ENCODE measurements around the gene ELMO1. TPM values are rescaled to one million over a fixed set of nuclear protein-coding genes. Genes with fewer than 3 reads are reported as not detected.

ELMO1 gene
- total and polyA plus RNA-seq, 11 donors: 6.9 to 38.6 (median 14.7) TPM

DNA sequence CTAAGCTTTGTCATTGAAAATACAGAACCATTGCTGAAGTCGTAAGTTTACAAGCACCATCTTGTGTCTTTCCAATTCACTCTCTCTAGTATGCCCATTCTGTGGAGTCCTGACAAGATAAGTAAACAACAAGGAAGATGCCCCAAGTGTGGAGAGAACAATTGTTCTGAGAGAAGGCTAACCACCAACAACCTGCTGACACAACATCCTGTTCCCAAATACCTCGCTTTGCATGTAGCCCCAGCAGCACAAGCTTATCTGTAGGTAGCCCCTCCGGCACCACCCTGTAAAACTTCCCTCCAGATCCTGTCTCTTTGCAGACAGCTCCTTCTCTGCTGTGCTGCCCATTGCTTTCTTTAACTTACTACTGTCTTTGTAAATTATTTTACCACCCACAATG, 491.0 kb downstream of the ELMO1 start:
- WGBS, 4 donors: 96 to 97% (median 97%) methylated on average over 3 of the region's 3 CpGs
- ATAC-seq (no peak), DNase-seq (no peak)
- no peaks in the 10 kb centered on the region for H3K36me3 ChIP-seq
- no peak for TF ChIP-seq POLR2A (IDR thresholded peaks at IDR 0.05)
- TF ChIP-seq, protein P1, sequence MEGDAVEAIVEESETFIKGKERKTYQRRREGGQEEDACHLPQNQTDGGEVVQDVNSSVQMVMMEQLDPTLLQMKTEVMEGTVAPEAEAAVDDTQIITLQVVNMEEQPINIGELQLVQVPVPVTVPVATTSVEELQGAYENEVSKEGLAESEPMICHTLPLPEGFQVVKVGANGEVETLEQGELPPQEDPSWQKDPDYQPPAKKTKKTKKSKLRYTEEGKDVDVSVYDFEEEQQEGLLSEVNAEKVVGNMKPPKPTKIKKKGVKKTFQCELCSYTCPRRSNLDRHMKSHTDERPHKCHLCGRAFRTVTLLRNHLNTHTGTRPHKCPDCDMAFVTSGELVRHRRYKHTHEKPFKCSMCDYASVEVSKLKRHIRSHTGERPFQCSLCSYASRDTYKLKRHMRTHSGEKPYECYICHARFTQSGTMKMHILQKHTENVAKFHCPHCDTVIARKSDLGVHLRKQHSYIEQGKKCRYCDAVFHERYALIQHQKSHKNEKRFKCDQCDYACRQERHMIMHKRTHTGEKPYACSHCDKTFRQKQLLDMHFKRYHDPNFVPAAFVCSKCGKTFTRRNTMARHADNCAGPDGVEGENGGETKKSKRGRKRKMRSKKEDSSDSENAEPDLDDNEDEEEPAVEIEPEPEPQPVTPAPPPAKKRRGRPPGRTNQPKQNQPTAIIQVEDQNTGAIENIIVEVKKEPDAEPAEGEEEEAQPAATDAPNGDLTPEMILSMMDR (IDR thresholded peaks at IDR 0.05): no peak
- H3K9me3 ChIP-seq: no peaks in the 10 kb centered on the region
- H3K4me3 ChIP-seq: no peak overlapping the region
- intact Hi-C loops (cut with DNase I): loop anchor here in 2 of 10 donors (10.0 kb wide), 2 partner anchors 463 to 483 kb away; no protein-coding TSS in a partner anchor
- H3K4me1 ChIP-seq: peaks cover 0 to 11% (median 0%) of the 10 kb centered on the region in 12 donors
- H3K27ac ChIP-seq: no peak overlapping the region
- no peaks in the 10 kb centered on the region for H3K27me3 ChIP-seq

DNA sequence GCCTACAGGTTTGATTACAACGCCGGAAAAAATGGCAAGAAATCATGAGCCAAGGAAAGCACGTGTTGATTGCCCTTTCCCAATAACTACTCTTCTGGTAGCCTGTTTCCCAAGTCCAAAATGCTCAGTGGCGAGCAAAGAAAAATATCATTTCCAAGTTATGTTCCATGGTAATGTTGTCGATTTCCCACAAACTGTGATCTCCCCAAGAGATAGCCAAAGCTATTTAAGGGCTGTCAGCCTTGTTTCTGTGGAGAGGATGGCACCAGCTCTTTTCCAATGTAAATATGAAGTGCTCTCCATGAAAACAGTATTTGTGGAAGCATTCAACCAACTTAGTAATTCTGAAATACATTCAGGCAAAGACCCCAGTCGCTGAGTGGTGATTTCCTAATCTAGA, 491.9 kb downstream of the ELMO1 start:
- TF ChIP-seq, protein P1 (IDR thresholded peaks at IDR 0.05): no peak
- TF ChIP-seq POLR2A (IDR thresholded peaks at IDR 0.05): no peak
- Histone ChIP-seq H3K4me1 (peaks cover 0 to 13% (median 0%) of the 10 kb centered on the region in 12 donors), H3K27ac (no peak overlapping the region), H3K36me3 (no peaks in the 10 kb centered on the region), H3K4me3 (no peak overlapping the region), H3K9me3 (no peaks in the 10 kb centered on the region), H3K27me3 (no peaks in the 10 kb centered on the region)
- ATAC-seq (no peak), DNase-seq (no peak)
- intact Hi-C loops (cut with DNase I): loop anchor here in 2 of 10 donors (10.0 kb wide), 2 partner anchors 462 to 482 kb away; no protein-coding TSS in a partner anchor
- WGBS, 4 donors: 93 to 97% (median 95%) methylated on average over 6 of the region's 6 CpGs

DNA sequence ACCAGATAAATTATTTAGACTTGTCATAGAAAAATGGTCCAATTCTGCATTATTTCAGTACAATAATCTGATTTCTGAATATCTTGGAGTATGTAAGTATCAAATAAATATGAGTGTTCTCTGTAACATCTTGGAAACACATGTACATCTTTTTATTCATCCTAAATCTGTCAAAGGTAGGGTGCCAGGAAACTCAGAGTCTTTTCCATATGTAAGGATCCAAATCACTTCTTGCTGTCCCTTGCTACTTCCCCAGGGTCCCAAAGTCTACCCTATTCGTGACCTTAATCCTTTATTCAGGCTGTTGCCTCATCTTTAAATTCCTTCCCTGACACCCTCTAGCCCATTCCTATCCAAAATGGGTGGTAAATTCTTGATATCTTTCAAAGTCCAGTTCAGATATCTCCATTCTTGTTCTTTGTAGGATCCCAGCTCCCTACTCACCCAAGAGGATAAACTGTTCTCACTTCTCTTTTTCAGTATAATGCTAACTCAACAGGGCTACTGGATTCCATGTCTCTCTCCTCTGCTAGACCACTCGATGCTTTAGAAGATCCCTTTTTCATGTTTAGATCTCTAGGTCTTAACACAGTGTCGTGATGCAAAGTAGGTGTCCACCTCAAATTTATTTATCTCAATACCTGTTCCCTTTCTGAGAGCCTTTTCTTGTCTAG, 493.1 kb downstream of the ELMO1 start:
- DNase-seq (no peak), ATAC-seq (no peak)
- intact Hi-C loops (cut with DNase I): loop anchor here in 2 of 10 donors (10.0 kb wide), 2 partner anchors 461 to 481 kb away; no protein-coding TSS in a partner anchor
- Histone ChIP-seq H3K4me1 (peaks cover 0 to 25% (median 0%) of the 10 kb centered on the region in 12 donors), H3K4me3 (no peak overlapping the region), H3K36me3 (no peaks in the 10 kb centered on the region), H3K9me3 (no peaks in the 10 kb centered on the region), H3K27ac (no peak overlapping the region), H3K27me3 (no peaks in the 10 kb centered on the region)
- TF ChIP-seq, protein P1 (IDR thresholded peaks at IDR 0.05): no peak
- 87 to 92% (median 91%) methylated on average over 3 of the region's 3 CpGs for WGBS, 4 donors

DNA sequence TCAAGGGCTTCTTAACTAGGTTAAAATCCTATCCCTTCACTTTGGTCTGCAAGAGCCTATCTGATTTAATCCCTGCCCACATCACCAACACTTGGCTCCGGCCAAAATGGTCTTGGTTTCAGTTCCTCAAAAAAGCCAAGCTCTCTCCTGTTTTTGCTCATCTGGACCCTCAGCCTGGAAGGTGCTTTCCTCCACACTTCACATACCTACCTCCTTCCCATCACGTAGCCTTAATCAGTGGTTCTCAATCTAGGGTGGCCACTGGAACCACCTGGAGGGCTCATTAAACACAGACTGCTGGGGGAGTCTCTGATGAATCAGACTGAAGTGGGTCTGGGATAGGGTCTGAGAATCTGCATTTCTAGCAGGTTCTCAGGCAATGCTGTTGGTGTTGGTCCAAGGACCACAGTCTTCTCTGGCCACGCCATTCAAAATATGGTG, 497.4 kb downstream of the ELMO1 start:
- H3K4me1 ChIP-seq: peaks cover 0 to 29% (median 0%) of the 10 kb centered on the region in 12 donors
- intact Hi-C loops (cut with DNase I): loop anchor here in 2 of 10 donors (10.0 kb wide), 2 partner anchors 456 to 476 kb away; no protein-coding TSS in a partner anchor
- H3K36me3 ChIP-seq: no peaks in the 10 kb centered on the region
- no peak overlapping the region for H3K27ac ChIP-seq
- no peaks in the 10 kb centered on the region for H3K9me3 ChIP-seq
- no peak overlapping the region for H3K4me3 ChIP-seq
- DNase-seq (no peak), ATAC-seq (no peak)
- H3K27me3 ChIP-seq: no peaks in the 10 kb centered on the region
- 89 to 96% (median 94%) methylated on average over 3 of the region's 3 CpGs for WGBS, 4 donors
- TF ChIP-seq, protein P1 (IDR thresholded peaks at IDR 0.05): no peak
- TF ChIP-seq POLR2A (IDR thresholded peaks at IDR 0.05): no peak

Measured in heart left ventricle (tissue), 16 donors.